ENCODE data around the gene ARPC2. TPM values are rescaled to one million over a fixed set of nuclear protein-coding genes. Genes with fewer than 3 reads are reported as not detected.

The ARPC2 gene
- total RNA-seq, 2 donors from 2014 or later: 243 to 247 TPM

DNA sequence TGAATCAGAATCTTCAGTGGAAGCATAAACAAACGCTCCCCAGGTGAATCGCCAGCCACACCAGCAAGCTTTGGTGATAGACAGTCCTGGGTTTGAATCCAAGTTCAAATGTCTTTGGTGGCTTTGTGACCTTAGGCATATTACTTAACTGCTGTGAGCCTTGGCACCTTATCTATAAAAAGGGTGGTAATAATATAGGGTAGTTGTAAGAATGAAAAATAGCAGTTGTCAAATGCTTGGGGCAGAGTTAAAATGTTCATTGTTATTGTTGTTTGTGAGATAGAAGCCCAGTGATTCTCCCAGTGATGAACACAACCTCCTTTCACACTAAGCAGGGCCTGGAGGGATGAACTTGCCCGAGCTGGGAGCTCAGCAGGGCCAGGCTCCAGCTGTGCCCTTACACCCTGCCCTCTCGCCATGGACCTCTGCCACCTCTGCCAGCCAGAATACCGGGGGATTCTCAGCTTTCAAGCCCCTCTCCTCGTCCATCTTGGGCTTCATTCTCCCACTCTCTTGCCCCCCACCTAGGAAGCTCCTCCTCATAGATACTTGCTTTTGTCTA lies 81.4 kb downstream of the ARPC2 start:
- DNase-seq: no peak
- TF ChIP-seq, protein P1, sequence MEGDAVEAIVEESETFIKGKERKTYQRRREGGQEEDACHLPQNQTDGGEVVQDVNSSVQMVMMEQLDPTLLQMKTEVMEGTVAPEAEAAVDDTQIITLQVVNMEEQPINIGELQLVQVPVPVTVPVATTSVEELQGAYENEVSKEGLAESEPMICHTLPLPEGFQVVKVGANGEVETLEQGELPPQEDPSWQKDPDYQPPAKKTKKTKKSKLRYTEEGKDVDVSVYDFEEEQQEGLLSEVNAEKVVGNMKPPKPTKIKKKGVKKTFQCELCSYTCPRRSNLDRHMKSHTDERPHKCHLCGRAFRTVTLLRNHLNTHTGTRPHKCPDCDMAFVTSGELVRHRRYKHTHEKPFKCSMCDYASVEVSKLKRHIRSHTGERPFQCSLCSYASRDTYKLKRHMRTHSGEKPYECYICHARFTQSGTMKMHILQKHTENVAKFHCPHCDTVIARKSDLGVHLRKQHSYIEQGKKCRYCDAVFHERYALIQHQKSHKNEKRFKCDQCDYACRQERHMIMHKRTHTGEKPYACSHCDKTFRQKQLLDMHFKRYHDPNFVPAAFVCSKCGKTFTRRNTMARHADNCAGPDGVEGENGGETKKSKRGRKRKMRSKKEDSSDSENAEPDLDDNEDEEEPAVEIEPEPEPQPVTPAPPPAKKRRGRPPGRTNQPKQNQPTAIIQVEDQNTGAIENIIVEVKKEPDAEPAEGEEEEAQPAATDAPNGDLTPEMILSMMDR (conservative IDR thresholded peaks at IDR 0.05): no peak
- Mint-ChIP-seq H3K27me3 (ENCODE audit: insufficient read depth) (no peaks in the 10 kb centered on the region), H3K27ac (no peak overlapping the region), H3K36me3 (ENCODE audit: low read depth) (no peaks in the 10 kb centered on the region), H3K4me3 (no peak overlapping the region), H3K4me1 (peaks cover 28% of the 10 kb centered on the region), H3K9me3 (no peaks in the 10 kb centered on the region)
- 84 to 87% methylated on average over 5 to 6 of the region's 6 CpGs for WGBS, 2 experiments (ENCODE audit: insufficient coverage in 1 of 2, insufficient read length in 1 of 2)
- Histone ChIP-seq H3K9ac (ENCODE audit: extremely low read depth, low read length, poor library complexity, severe bottlenecking) (no peak overlapping the region), H3K4me3 (ENCODE audit: low read length) (no peak overlapping the region), H3K36me3 (ENCODE audit: control insufficient read depth, insufficient read depth, low read length) (no peaks in the 10 kb centered on the region), H3K27me3 (ENCODE audit: control insufficient read depth, insufficient read depth, low read length, poor library complexity, severe bottlenecking) (no peaks in the 10 kb centered on the region), H3K4me1 (ENCODE audit: control insufficient read depth, insufficient read depth, low read length) (no peaks in the 10 kb centered on the region), H3K27ac (ENCODE audit: low read depth, low read length) (no peak overlapping the region), H3K9me3 (ENCODE audit: control insufficient read depth, low read length) (no peaks in the 10 kb centered on the region)

DNA sequence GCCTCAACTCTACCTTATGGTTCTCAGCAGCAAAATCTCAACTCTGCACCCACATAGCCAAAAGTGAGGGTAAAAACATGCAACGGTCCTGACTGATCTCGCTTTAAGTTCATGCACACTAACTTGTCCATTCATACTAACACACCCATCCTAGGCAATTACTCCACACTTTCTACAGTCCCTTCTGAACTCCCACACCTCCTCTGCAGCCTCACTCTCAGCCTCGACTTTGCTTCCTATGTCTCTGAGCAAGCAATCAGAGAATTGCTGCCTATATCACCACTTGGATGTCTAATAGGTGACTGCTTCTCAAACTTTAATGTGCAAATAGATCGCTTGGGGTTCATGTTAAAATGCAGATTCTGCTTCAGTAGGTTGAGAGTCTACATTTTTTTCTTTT lies 83.2 kb downstream of the ARPC2 start:
- H3K9ac ChIP-seq (ENCODE audit: extremely low read depth, low read length, poor library complexity, severe bottlenecking): no peak overlapping the region
- Mint-ChIP-seq H3K9me3 (no peaks in the 10 kb centered on the region), H3K27me3 (ENCODE audit: insufficient read depth) (no peaks in the 10 kb centered on the region), H3K4me3 (no peak overlapping the region), H3K36me3 (ENCODE audit: low read depth) (no peaks in the 10 kb centered on the region), H3K4me1 (peaks cover 13% of the 10 kb centered on the region), H3K27ac (no peak overlapping the region)
- H3K36me3 ChIP-seq (ENCODE audit: control insufficient read depth, insufficient read depth, low read length): no peaks in the 10 kb centered on the region
- no peaks in the 10 kb centered on the region for H3K4me1 ChIP-seq (ENCODE audit: control insufficient read depth, insufficient read depth, low read length)
- no peak overlapping the region for H3K27ac ChIP-seq (ENCODE audit: low read depth, low read length)
- TF ChIP-seq, protein P1 (conservative IDR thresholded peaks at IDR 0.05): no peak
- no peak overlapping the region for H3K4me3 ChIP-seq (ENCODE audit: low read length)
- no peak for DNase-seq
- H3K27me3 ChIP-seq (ENCODE audit: control insufficient read depth, insufficient read depth, low read length, poor library complexity, severe bottlenecking): no peaks in the 10 kb centered on the region
- 88 to 93% methylated on average over 4 of the region's 4 CpGs for WGBS, 2 experiments (ENCODE audit: insufficient coverage in 1 of 2, insufficient read length in 1 of 2)
- no peaks in the 10 kb centered on the region for H3K9me3 ChIP-seq (ENCODE audit: control insufficient read depth, low read length)

DNA sequence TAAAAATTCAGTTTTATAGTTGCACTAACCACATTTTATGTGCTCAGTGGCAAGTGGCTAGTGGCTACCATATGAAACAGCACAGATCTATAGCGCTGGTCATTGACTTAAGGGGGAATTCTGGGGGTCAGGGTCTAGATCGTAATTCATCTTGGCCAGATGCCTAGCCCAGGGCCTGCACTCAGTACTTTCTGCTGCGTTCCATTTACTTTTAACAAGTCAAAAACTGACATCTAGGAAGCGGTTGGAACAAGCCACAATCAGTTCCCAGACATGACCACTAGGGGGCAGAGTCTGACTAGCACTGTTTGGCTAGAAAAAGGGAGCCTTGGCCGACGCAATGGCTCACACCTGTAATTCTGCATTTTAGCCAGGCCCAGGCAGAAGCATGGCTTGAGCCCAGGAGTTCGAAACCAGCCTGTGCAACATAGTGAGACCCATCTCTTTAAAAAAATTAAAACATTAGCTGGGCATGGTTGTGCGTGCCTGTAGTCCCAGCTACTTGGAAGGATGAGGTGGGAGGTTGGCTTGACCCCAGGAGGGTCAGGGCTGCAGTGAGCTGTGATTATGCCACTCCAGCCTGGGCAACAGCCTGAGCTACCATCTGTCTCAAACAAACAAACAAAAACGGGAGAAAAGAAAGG lies 84.3 kb downstream of the ARPC2 start:
- WGBS, 2 experiments (ENCODE audit: insufficient coverage in 1 of 2, insufficient read length in 1 of 2): 8 to 11% methylated on average over 8 to 9 of the region's 9 CpGs
- Histone ChIP-seq H3K27me3 (ENCODE audit: control insufficient read depth, insufficient read depth, low read length, poor library complexity, severe bottlenecking) (no peaks in the 10 kb centered on the region), H3K9ac (ENCODE audit: extremely low read depth, low read length, poor library complexity, severe bottlenecking) (no peak overlapping the region), H3K27ac (ENCODE audit: low read depth, low read length) (no peak overlapping the region), H3K4me3 (ENCODE audit: low read length) (no peak overlapping the region), H3K9me3 (ENCODE audit: control insufficient read depth, low read length) (no peaks in the 10 kb centered on the region), H3K4me1 (ENCODE audit: control insufficient read depth, insufficient read depth, low read length) (no peaks in the 10 kb centered on the region), H3K36me3 (ENCODE audit: control insufficient read depth, insufficient read depth, low read length) (no peaks in the 10 kb centered on the region)
- no peaks in the 10 kb centered on the region for H3K27me3 Mint-ChIP-seq (ENCODE audit: insufficient read depth)
- H3K27ac Mint-ChIP-seq: no peak overlapping the region
- no peaks in the 10 kb centered on the region for H3K9me3 Mint-ChIP-seq
- no peak overlapping the region for H3K4me3 Mint-ChIP-seq
- H3K4me1 Mint-ChIP-seq: peaks cover 3% of the 10 kb centered on the region
- peak; percentile 96 for DNase-seq
- TF ChIP-seq, protein P1 (conservative IDR thresholded peaks at IDR 0.05): peak; percentile 98
- no peaks in the 10 kb centered on the region for H3K36me3 Mint-ChIP-seq (ENCODE audit: low read depth)

Small RNAs within 50 kb of the gene (microRNA-seq; reads per million reads assigned to microRNA genes)
- gene MIR6513 (ENCODE audit: borderline microRNAs expressed): 0.44 reads per million

Other genes starting within 250 kb of the ARPC2 start
- gene TNS1, start 214.2 kb upstream of the ARPC2 start, total RNA-seq: 1 to 10 TPM; 3.3 to 4.2 TPM
- gene RUFY4, start 147.9 kb upstream of the ARPC2 start, total RNA-seq: under 1 TPM in 1 of 2 donors, not detected in 1; 0.35 TPM
- gene CXCR2, start 91.2 kb upstream of the ARPC2 start, total RNA-seq: not detected
- gene CXCR1, start 50.2 kb upstream of the ARPC2 start, total RNA-seq: not detected
- under 1 TPM; 0.18 TPM for gene GPBAR1, start 43.8 kb downstream of the ARPC2 start, total RNA-seq
- gene AAMP, start 52.9 kb downstream of the ARPC2 start, total RNA-seq: 10 to 100 TPM; 89.2 to 97.2 TPM
- 10 to 100 TPM; 33.9 to 39.6 TPM for gene PNKD, start 53.3 kb downstream of the ARPC2 start, total RNA-seq
- 10 to 100 TPM; 50.7 to 53.8 TPM for gene TMBIM1, start 75.3 kb downstream of the ARPC2 start, total RNA-seq
- 1 to 10 TPM in 1 of 2 donors, under 1 TPM in 1; 0.22 to 1.0 TPM for gene CATIP, start 139.7 kb downstream of the ARPC2 start, total RNA-seq
- gene SLC11A1, start 165.1 kb downstream of the ARPC2 start, total RNA-seq: under 1 TPM in 1 of 2 donors, not detected in 1; 0.09 TPM
- 100 to 1,000 TPM in 1 of 2 donors, 10 to 100 TPM in 1; 66.8 to 123 TPM for gene CTDSP1, start 182.7 kb downstream of the ARPC2 start, total RNA-seq
- gene VIL1, start 201.9 kb downstream of the ARPC2 start, total RNA-seq: 10 to 100 TPM; 70.2 to 83.1 TPM

Data from endodermal cell (in vitro differentiated cells).